Sciatic nerve (tissue), 2 donors: Measurements from ENCODE around the gene ARHGAP15. TPM values are rescaled to one million over a fixed set of nuclear protein-coding genes. Genes with fewer than 3 reads are reported as not detected.

Experiments used
- ATAC-seq: fragments of 200-7000 bp; cut with Tn5 transposase; one replicate; pipeline ENCODE4 v1.9.1; 2020; ENCODE audit warnings: mild to moderate bottlenecking, moderate library complexity
- DNase-seq: peaks from one replicate; pipeline ENCODE4 v3.0.0-alpha.2; 2020; ENCODE audit warnings: low spot score
- intact Hi-C: fragments of 100-400 bp; cut with DNase I; formaldehyde crosslinking; loops from one replicate; pipeline ENCODE4 v1.14.2; 2022
- total RNA-seq: library from RNA; stranded (reverse); fragmentation: NEBNext Ultra II Directional; extraction: Animal tissue kit (Norgen Biotek cat#: 25700); gene quantifications from one replicate; pipeline ENCODE4 v1.2.1, GENCODE V29; 2021
- donor health status: DM: no; HTN: no; CAD: no.
- donor health status: DM: no; HTN: no; CAD: no.

Gene ARHGAP15
- total RNA-seq, 1 donor from 2014 or later = 119 TPM

DNA sequence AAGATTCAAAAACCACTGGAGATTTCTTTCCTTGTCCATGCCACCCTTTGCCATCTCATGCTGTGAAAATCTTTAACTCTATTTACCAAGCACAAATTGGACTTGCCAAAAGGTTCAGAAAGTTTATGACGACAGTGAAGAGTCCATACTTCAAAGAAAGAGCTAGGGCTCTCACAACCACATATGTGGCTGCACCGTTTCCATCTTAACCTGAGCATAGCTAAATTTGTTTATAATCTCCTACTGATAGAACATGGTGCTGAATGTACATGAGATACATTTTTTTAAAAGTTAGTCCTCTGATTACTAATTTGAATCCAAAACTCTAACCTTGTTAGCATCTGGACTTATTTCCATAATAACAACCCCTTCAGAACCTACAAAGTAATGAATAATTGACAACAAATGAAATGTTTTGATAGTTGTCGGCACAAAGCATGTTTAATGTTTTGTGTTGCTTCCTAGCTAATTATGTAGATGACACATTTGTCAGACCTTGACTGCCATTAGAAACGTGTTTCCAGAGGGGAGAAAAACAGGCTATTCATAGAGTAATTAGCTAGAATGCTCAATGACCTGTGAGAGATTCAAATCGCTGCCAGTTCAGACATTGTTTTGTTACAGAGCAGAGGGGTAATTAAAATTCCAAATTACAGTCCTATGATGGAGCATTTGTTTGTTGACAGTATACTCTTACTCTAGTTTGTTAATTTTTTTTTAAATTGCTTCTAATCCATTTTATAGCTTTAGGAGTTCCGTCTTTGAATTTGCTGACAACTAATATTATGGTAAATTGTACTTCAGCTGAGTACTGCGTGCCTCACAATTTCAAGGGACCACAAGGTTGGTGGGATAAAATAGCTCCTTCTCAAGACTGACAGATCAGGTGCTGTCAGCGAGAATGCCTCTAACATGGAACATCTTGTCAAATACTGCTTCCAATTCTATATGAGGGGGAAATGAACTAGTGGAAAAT, 31.8 kb downstream of the ARHGAP15 start:
- DNase-seq = no peak
- ATAC-seq = no peak
- intact Hi-C loops = no loop called here

DNA sequence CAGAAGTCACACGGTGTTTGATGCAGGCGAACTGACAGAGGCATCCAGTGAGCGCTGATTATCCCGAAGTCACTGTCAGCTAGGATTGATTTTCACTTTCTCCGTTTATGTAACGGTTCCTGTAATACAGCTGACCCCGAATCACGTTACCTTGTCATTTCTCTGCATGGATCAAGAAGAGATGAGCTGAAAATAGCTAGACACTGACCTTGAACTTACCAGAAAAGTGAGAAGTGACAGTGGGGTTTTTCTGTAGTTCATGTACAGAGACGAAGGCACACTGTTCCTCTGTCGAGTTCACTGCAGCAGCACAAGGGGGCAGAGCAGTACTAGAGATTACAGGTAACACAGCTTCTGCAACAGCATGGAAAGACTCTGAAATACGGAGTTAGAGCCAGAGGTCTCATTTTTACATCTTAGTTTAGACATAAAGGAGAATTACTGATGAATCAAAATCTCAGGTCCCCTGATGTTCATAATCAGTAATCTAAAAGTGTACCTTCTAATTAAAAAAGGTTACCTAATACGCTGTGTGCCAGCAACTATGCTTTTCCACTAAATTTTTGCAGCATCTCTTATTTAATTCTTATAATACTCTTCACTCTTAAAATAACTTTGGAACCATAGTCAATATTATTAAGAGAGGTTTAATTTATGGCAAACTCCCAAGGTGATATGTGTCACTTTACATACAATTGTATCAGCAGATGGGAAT, 33.1 kb downstream of the ARHGAP15 start:
- DNase-seq = peak; percentile 60
- intact Hi-C loops = no loop called here
- ATAC-seq = peak; percentile 81

DNA sequence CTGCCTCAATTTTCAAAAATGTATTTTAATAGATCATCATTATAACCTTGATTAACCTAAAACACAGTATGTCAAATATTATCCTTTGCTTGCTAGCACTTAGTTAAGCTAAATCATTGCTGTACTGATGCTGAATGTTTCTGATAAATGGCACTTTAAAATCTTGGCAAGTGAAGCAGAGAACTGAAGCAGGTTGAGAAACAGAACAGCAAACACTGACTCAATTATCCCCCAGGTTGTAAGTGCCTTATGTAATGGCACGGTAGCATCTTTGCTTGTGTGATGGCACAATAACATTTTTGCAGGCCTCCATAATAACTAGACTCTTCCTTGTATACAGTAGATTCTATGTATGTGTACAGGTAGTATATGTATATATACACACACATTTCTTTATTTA, 33.8 kb downstream of the ARHGAP15 start:
- ATAC-seq (no peak), DNase-seq (no peak)
- intact Hi-C loops = no loop called here

GRCh38 chr2:143163499-143163898, 34.3 kb downstream of the ARHGAP15 start:
- ATAC-seq = no peak
- intact Hi-C loops = no loop called here
- DNase-seq = no peak

DNA sequence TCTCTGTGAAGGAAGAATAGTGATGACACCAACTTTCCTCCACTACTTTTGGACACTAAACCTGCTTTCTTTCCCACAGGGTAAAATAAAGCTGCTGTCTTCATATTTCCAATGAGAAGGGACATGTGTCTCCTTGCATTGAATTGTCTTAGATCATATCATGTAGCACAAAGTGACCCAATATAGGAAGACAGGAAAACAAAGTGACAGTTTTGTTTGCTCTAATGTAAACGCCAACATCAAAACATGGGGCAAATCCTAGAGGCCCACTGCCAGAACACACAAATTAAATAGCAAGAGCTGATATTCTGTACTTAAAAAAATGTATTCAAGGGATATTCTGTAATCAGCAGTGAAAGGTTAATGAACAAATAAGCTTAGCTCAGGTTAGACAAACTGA, 36.1 kb downstream of the ARHGAP15 start:
- intact Hi-C loops = no loop called here

DNA sequence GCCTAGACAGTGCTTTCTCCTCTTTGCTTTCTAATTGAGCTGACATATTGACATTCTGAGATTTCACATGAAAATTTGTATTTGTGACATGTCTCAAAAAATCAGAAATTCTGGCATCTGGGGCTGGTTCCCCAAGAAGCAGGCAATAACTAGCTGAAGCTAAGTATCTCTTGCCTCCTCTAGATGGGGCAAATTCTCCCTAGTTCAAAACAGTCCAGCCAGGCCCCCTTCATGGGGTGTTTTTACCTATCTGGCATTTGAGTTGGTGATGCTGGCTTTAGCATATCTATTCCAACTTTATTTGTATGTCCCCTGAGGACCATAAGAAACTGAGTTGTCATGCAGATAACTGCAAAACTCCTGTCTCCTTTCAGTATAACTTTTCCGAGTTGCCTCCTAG, 39.9 kb downstream of the ARHGAP15 start:
- intact Hi-C loops = no loop called here
- ATAC-seq = no peak
- DNase-seq = no peak

More for the DNA sequence above, 36.1 kb downstream of the ARHGAP15 start:
- DNase-seq (no peak), ATAC-seq (no peak)

GRCh38 chr2:143171817-143172216, 42.6 kb downstream of the ARHGAP15 start:
- DNase-seq = no peak
- intact Hi-C loops = no loop called here
- ATAC-seq = no peak

DNA sequence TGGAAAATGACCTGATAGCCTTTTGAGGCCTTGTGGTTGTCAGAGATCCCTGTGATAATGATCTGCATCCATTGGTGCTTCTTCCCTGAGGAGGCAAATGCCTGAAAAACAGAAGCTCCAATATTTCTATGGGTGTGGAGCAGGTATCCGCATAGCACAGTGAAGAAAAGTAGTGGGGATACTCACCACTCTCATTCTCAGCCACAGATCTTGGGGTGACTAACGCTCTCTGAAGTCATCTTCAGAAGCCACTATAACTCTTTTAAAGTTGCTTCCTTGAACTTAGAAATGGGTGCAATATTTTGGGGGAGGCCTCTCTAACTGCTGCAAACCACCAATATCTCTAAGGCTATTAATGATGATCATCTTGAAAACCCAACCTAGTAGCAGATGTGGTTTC, 46.2 kb downstream of the ARHGAP15 start:
- intact Hi-C loops = no loop called here
- ATAC-seq (no peak), DNase-seq (no peak)

GRCh38 chr2:143176606-143177005, 47.4 kb downstream of the ARHGAP15 start:
- no peak for DNase-seq
- intact Hi-C loops = no loop called here

DNA sequence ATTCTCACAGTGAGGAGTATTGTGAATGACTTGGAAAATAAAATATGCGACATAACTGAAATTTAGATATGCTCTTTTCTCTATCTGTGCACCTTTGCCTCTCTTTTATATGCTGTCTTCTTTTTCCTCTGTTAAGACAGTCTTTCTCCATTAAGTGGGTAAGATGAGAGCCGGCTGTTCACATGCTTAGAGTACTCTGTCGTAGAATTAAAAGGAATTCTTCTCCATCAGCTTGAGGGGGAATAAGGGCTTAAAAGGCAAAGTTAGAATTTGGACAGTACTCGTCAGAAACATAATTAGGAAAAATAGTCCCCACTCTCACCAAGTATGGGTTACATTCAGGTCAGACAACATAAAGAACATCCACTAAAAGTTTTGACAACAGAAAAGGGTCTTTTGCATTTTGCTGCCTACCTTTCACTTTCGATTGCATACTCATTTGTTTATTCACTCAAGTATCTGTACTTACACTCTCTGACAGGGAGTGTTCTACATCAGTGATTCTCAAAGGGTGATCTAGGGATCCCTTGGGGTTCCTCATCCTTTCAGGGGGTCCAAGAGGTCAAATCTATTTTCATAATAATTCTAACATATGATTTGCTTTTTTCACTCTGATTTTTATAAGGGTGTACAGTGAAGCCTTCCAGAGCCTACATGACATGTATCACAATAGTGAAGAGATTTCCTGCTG, 48.0 kb downstream of the ARHGAP15 start:
- no peak for DNase-seq
- intact Hi-C loops = no loop called here
- ATAC-seq = peak; percentile 44

More at GRCh38 chr2:143176606-143177005, 47.4 kb downstream of the ARHGAP15 start:
- ATAC-seq = no peak

DNA sequence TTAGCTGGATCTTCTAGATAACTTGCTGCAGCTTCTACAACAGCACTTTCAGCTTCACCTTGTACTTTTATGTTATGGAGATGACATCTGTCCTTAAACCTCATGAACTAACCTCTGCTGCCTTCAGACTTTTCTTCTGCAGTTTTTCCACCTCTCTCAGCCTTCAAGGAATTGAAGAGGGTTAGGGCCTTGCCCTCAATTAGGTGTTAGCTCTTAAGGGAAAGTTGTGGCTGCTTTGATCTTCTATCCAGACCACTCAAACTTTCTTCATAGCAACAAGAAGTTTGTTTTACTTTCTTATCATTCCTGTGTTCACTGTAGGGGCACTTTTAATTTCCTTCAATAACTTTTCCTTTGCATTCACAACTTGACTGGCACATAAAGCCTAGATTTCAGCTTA, 52.3 kb downstream of the ARHGAP15 start:
- ATAC-seq (no peak), DNase-seq (no peak)
- intact Hi-C loops = no loop called here

DNA sequence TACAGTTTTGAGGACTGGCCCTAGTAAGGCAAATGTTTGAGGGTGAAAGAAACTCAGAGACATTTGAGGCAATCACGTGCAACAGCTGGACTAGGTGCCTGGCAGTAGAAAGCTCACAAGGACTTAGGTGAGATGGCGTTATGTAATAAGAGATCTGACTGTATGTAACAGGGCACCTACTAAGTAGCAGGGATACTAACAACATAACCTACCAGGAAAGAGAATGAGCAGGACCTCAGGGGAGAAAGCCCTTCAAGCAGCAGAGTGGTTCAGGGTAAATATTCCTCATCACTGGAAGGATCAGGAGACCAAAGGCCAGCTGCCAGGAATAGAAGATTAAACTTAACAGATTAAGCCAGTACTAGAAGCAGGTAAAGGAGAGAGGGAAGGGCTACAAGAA, 53.4 kb downstream of the ARHGAP15 start:
- DNase-seq (no peak), ATAC-seq (no peak)
- intact Hi-C loops = no loop called here

- no peak for ATAC-seq
- no peak for DNase-seq
- intact Hi-C loops = no loop called here
Measured at GRCh38 chr2:143183804-143184463, 54.7 kb downstream of the ARHGAP15 start.

DNA sequence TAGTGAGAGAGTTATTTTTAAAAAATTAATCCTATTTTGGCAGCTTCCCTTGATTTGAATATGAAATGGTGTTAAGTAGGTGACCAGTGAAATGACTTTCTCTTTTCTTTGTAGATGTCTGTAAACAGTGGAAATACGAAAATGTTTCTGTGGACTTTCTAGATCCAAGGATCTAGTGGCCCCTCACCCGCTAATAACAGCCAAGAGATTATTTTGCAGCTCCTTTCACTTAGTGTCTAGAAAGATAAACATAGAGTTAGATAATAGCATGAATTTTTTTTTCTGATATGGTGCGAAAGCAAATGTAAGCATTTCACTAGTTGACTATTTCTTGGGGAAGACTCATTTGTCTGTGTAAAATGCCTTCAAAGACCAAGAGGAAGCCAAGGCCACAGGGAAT, 57.7 kb downstream of the ARHGAP15 start:
- no peak for DNase-seq
- no peak for ATAC-seq
- intact Hi-C loops = no loop called here

DNA sequence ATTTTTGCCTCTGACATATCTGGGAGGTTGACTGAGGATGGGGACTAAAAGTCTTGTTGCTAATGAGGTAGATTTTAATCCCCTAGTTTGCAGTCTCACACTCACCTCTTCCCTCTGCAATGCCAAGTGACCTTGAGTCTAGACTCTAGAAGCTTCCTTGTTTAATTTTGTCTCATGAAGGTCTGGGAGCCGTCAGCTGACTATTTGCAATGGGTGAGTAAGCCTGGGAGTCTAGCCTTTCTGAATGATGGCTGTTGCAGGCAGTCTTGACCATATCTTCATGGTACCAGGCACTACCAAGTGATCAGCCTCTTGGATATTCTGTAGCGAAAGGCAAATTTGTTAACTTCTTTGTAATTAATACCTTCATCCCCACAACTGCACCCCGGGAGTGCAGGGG, 61.2 kb downstream of the ARHGAP15 start:
- intact Hi-C loops = no loop called here
- no peak for ATAC-seq
- DNase-seq = no peak

DNA sequence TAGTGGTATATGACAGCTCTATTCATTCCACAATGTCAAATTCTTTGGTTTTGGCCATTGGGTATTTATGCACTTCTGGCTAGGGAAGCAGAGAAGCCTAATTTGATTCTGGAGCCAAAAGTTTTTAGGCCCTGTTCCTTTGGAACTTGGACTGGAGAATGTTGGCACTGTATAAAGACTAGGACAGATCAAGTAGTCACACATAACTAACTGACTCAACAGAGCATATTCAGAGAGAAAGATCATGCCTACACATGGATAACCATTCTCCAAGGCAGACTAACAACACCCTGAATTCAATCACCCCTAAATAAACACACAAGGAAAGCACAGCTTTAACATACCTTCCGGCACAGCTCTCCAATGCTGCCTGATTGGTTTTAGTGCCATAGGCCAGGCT, 62.9 kb downstream of the ARHGAP15 start:
- ATAC-seq (no peak), DNase-seq (no peak)
- intact Hi-C loops = no loop called here

- intact Hi-C loops = no loop called here
- ATAC-seq (no peak), DNase-seq (no peak)
Measured at GRCh38 chr2:143192716-143193115, 63.5 kb downstream of the ARHGAP15 start.

- DNase-seq (no peak), ATAC-seq (no peak)
- intact Hi-C loops = no loop called here
Measured at GRCh38 chr2:143193121-143193520, 63.9 kb downstream of the ARHGAP15 start.

- ATAC-seq (no peak), DNase-seq (no peak)
- intact Hi-C loops = no loop called here
Measured at GRCh38 chr2:143195511-143195910, 66.3 kb downstream of the ARHGAP15 start.
